Measurements from ENCODE around the gene PHF19. TPM values are rescaled to one million over a fixed set of nuclear protein-coding genes. Genes with fewer than 3 reads are reported as not detected.

Gene PHF19
- total RNA-seq, 1 experiment from 2014 or later = 66.8 TPM

DNA sequence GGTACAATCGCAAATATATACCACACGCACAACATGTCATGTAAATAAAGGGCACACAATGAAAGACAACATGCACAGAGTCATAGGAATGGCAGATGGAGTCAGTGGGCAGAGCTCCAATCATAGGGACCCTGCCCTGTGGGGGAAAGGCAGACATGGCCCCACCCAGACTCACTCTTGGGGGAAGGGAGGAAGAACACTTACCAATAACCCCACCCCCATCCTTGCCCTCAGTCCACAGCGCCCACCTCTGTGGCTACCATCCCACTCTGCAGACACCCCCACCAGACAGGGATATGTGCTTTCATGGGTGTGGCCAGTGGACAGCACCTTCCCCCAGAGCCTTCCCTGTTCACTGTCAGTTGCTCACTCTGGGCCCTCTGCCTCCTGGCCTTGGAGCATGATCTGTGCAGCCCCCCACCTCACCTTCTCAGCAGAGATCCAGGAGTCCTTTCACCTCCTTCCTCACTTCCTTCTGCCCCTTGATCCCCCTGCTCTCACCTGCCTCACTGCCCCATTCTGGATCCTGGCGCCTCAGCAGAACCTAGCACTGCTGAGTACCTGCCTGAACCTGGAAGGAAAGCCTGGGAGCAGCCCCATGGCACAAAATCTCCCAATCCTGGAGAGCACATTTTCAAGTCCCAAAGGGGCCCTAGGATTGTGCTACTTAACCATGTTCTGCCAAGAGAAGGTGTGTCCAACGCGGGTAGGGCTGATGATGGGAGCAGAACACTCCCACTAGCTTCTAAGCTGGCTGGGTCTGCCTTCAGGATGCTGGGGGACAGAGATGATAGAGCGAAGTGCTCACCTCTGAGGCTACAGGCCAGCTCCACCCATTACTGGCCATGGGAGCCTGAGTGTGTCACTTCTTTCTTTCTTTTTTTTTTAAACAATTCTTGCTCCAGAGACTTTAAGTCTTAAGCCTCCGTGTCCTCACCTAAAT, 1.5 kb upstream of the PHF19 start:
- no peaks in the 10 kb centered on the region for H3K79me1 ChIP-seq (ENCODE audit: insufficient read depth, low read depth, low read length, poor library complexity, severe bottlenecking)
- peaks cover 3% of the 10 kb centered on the region for H4K20me1 ChIP-seq (ENCODE audit: control insufficient read depth, insufficient read depth, insufficient read length)
- no peak overlapping the region for H2BK15ac ChIP-seq (ENCODE audit: low read depth, low read length)
- H3K18ac ChIP-seq (ENCODE audit: insufficient read length, low read depth, low read length) = no peak overlapping the region
- H2AK5ac ChIP-seq (ENCODE audit: insufficient read length, low read length) = no peak overlapping the region
- H3K79me2 ChIP-seq (ENCODE audit: insufficient read depth, low read length) = no peaks in the 10 kb centered on the region
- peaks cover 2% of the 10 kb centered on the region; the same call in 1 of the 2 replicates for H3K27me3 ChIP-seq (ENCODE audit: insufficient read depth, low read length)
- H2BK20ac ChIP-seq (ENCODE audit: low read depth, low read length, poor library complexity, severe bottlenecking) = no peak overlapping the region
- no peak overlapping the region for H3K56ac ChIP-seq (ENCODE audit: insufficient read length, low read depth, low read length)
- H3K27ac ChIP-seq (ENCODE audit: insufficient read length, low read depth, low read length) = no peak overlapping the region
- no peak for DNase-seq
- Mint-ChIP-seq H3K4me3 (peak overlapping the region; percentile 80 to 85; a peak in 4 of 5 replicates), H3K27me3 (ENCODE audit: low read depth) (peaks cover 8% of the 10 kb centered on the region), H3K4me1 (peaks cover 45% of the 10 kb centered on the region in 2 experiments), H3K36me3 (ENCODE audit: insufficient read depth in 1 of 3, low read depth in 3 of 3) (peaks cover 0 to 13% (median 9%) of the 10 kb centered on the region in 3 experiments; a peak in 3 of 7 replicates), H3K27ac (0 out of 7 replicates have a peak overlapping the region, but pooled peaks of 1 of the 3 experiments have one; percentile 2), H3K9me3 (no peaks in the 10 kb centered on the region)
- H3K23me2 ChIP-seq (ENCODE audit: insufficient read length, low read depth, low read length, poor library complexity, severe bottlenecking) = peaks cover 5% of the 10 kb centered on the region
- H3K4me2 ChIP-seq (ENCODE audit: insufficient read depth, insufficient read length, low read length) = no peak overlapping the region
- H3K9ac ChIP-seq (ENCODE audit: extremely low read depth, insufficient read length, low read length) = no peak overlapping the region
- H4K91ac ChIP-seq (ENCODE audit: insufficient read length, low read depth, low read length) = no peak overlapping the region
- H3T11ph ChIP-seq (ENCODE audit: low read length) = no peak overlapping the region
- no peak overlapping the region for H4K5ac ChIP-seq (ENCODE audit: insufficient read length, low read depth, low read length)
- WGBS (ENCODE audit: extremely low coverage, insufficient read length, low lambda C conversion rate) = no CpG with 5 or more reads among the region's 8 CpGs
- TF ChIP-seq, protein P1, sequence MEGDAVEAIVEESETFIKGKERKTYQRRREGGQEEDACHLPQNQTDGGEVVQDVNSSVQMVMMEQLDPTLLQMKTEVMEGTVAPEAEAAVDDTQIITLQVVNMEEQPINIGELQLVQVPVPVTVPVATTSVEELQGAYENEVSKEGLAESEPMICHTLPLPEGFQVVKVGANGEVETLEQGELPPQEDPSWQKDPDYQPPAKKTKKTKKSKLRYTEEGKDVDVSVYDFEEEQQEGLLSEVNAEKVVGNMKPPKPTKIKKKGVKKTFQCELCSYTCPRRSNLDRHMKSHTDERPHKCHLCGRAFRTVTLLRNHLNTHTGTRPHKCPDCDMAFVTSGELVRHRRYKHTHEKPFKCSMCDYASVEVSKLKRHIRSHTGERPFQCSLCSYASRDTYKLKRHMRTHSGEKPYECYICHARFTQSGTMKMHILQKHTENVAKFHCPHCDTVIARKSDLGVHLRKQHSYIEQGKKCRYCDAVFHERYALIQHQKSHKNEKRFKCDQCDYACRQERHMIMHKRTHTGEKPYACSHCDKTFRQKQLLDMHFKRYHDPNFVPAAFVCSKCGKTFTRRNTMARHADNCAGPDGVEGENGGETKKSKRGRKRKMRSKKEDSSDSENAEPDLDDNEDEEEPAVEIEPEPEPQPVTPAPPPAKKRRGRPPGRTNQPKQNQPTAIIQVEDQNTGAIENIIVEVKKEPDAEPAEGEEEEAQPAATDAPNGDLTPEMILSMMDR (conservative IDR thresholded peaks at IDR 0.05) = no peak
- H3K23ac ChIP-seq (ENCODE audit: insufficient read length, low read depth, low read length) = no peak overlapping the region
- no peak overlapping the region for H4K8ac ChIP-seq (replicated peaks; ENCODE audit: insufficient read length, low read depth, low read length)
- H3K9me3 ChIP-seq (ENCODE audit: control insufficient read depth, low read depth, low read length) = no peaks in the 10 kb centered on the region
- no peak overlapping the region for H2BK120ac ChIP-seq (ENCODE audit: low read depth, low read length, poor library complexity, severe bottlenecking)
- no peak overlapping the region for H3K14ac ChIP-seq (ENCODE audit: insufficient read depth, low read length)
- no peak overlapping the region for H2BK12ac ChIP-seq (ENCODE audit: insufficient read length, low read depth, low read length)
- no peak overlapping the region for H2AFZ ChIP-seq (ENCODE audit: low read length)
- no peak overlapping the region for H2BK5ac ChIP-seq (ENCODE audit: insufficient read length, low read length)
- H3K4me1 ChIP-seq (ENCODE audit: insufficient read depth, low read length) = peaks cover 6% of the 10 kb centered on the region
- H3K4ac ChIP-seq (ENCODE audit: low read depth, low read length) = no peak overlapping the region

All from H9 (cell line).